Activated CD4-positive, alpha-beta memory T cell treated with anti-CD3 and anti-CD28 coated beads, Interleukin-2, amount 10 ng/mL, durations not matched to agents 7 days and 5 days (primary cell): Measurements from ENCODE around the gene GAS6. TPM values are rescaled to one million over a fixed set of nuclear protein-coding genes. Genes with fewer than 3 reads are reported as not detected.
"Not testable (repeated sequence)": the region's sequence is repeated elsewhere in the genome, so short reads cannot be mapped to it uniquely, and the experiment has no call there.

Source experiments
- CTCF ChIA-PET: fragments of 350-600 bp; sonication (Branson Sonifier 250); formaldehyde crosslinking; loops from one replicate; lab custom pipeline; 2021; ENCODE audit warnings: antibody characterized with exemption, inconsistent platforms; lab: Charles Lee
- POLR2A ChIA-PET: fragments of 350-600 bp; sonication (Branson Sonifier 250); formaldehyde crosslinking; loops from one replicate; lab custom pipeline; 2021; ENCODE audit warnings: antibody characterized with exemption; lab: Charles Lee
- DNase-seq: peaks from one replicate; pipeline ENCODE4 v3.0.0-alpha.2; 2020
- H3K27ac Mint-ChIP-seq: one replicate; pipeline ENCODE4 v1.8.0; 2021; ENCODE audit warnings: mild to moderate bottlenecking, mixed read lengths
- H3K27me3 Mint-ChIP-seq: one replicate; pipeline ENCODE4 v1.8.0; 2021; ENCODE audit warnings: mixed read lengths
- H3K36me3 Mint-ChIP-seq: one replicate; pipeline ENCODE4 v1.8.0; 2021; ENCODE audit warnings: low read depth, mixed read lengths
- H3K4me1 Mint-ChIP-seq: one replicate; pipeline ENCODE4 v1.8.0; 2021; ENCODE audit warnings: mixed read lengths
- H3K4me3 Mint-ChIP-seq: one replicate; pipeline ENCODE4 v1.8.0; 2021; ENCODE audit warnings: mild to moderate bottlenecking, mixed read lengths
- H3K9me3 Mint-ChIP-seq: one replicate; pipeline ENCODE4 v1.8.0; 2021; ENCODE audit warnings: mixed read lengths
- total RNA-seq, 2 experiments: library from RNA; stranded (reverse); gene quantifications; one replicate each; pipeline ENCODE4 v1.2.3, GENCODE V29; 2021

The GAS6 gene
- total RNA-seq, 2 experiments from 2014 or later, result 1.3 to 1.8 TPM

DNA sequence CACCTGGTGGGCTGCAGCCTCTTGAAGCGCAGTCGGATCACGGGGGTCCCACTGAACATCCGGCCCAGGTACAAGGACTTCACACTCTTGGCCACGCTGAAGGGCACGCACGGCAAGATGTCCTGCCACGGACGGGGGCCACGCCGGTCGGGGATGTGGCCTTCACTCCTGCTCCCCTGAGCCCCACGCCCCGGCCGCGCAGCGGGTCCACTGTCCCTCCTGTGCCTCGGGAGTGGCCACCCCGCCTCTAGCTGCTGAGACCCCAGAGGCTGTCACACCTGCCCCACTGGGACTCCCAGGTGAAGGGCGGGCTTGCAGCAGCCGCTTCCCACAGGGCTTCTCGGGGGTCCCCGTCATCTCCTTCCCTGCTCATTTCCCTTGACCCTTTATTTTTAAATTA lies 31.2 kb downstream of the GAS6 start:
- ChIA-PET POLR2A (no interaction called here), CTCF (no interaction called here)
- Mint-ChIP-seq H3K36me3 (no peaks in the 10 kb centered on the region), H3K4me1 (peaks cover 8% of the 10 kb centered on the region), H3K9me3 (no peaks in the 10 kb centered on the region), H3K4me3 (no peak overlapping the region), H3K27ac (no peak overlapping the region), H3K27me3 (no peaks in the 10 kb centered on the region)
- no peak for DNase-seq

DNA sequence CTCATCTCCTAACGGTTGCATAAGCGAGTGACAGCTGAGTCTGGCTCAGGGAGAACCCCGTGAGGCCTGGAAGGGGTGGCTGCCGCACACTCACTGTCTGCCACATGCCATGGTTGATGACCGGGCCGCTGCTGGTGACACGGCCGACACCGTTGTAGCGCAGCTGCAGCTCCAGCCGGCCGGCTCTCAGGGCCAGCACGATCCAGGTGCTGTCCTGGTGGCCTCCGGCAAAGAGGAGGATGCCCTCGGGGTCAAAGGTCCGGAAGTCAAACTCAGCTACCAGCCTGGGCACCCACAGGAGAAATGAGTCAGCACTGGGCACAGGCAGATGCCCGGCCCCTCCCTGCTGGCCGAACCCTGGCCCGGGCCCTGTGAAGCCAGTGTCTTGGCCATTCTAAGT lies 31.7 kb downstream of the GAS6 start:
- H3K36me3 Mint-ChIP-seq, result no peaks in the 10 kb centered on the region
- no peak overlapping the region for H3K27ac Mint-ChIP-seq
- no peak for DNase-seq
- peaks cover 6% of the 10 kb centered on the region for H3K4me1 Mint-ChIP-seq
- H3K27me3 Mint-ChIP-seq, result no peaks in the 10 kb centered on the region
- POLR2A ChIA-PET, result no interaction called here
- H3K4me3 Mint-ChIP-seq, result no peak overlapping the region
- CTCF ChIA-PET, result no interaction called here
- no peaks in the 10 kb centered on the region for H3K9me3 Mint-ChIP-seq

DNA sequence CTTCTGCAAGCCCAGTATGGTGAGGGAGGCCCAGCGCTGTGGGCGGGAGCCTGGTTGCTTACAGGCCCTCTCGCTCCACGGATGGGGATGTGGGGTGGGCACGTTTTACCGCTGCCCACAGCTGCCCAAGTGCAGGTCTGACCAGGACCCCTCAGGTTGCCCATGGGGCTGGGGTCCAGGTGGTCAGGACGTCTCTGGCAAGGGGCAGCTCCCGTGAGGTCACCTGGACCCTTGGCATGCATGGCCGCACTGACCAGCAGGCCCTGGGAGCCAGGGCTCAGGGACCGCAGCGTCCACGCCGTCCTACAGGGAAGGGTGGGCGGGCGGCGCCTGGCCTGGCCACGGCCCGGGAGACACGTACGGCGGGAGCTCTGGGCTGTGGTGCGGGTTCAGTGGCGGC lies 32.8 kb downstream of the GAS6 start:
- POLR2A ChIA-PET, result no interaction called here
- H3K27me3 Mint-ChIP-seq, result no peaks in the 10 kb centered on the region
- DNase-seq, result no peak
- H3K9me3 Mint-ChIP-seq, result no peaks in the 10 kb centered on the region
- CTCF ChIA-PET, result no interaction called here
- H3K36me3 Mint-ChIP-seq, result no peaks in the 10 kb centered on the region
- no peak overlapping the region for H3K4me3 Mint-ChIP-seq
- H3K4me1 Mint-ChIP-seq, result peaks cover 3% of the 10 kb centered on the region
- no peak overlapping the region for H3K27ac Mint-ChIP-seq

DNA sequence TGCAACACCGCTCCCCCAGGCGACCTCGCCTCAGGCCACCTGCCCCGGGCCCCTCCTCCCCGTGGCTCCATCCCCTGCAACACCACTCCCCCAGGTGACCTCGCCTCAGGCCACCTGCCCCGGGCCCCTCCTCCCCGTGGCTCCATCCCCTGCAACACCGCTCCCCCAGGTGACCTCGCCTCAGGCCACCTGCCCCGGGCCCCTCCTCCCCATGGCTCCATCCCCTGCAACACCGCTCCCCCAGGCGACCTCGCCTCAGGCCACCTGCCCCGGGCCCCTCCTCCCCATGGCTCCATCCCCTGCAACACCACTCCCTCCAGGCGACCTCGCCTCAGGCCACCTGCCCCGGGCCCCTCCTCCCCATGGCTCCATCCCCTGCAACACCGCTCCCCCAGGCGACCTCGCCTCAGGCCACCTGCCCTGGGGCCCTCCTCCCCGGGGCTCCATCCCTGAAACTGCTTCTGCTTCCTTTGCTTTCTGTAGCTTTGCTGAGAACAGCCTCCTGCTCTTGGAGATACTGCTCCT lies 33.4 kb downstream of the GAS6 start:
- DNase-seq, CTCF ChIA-PET, H3K4me3 Mint-ChIP-seq, H3K27me3 Mint-ChIP-seq, H3K9me3 Mint-ChIP-seq, POLR2A ChIA-PET, H3K4me1 Mint-ChIP-seq, H3K36me3 Mint-ChIP-seq, H3K27ac Mint-ChIP-seq: not testable (repeated sequence)

DNA sequence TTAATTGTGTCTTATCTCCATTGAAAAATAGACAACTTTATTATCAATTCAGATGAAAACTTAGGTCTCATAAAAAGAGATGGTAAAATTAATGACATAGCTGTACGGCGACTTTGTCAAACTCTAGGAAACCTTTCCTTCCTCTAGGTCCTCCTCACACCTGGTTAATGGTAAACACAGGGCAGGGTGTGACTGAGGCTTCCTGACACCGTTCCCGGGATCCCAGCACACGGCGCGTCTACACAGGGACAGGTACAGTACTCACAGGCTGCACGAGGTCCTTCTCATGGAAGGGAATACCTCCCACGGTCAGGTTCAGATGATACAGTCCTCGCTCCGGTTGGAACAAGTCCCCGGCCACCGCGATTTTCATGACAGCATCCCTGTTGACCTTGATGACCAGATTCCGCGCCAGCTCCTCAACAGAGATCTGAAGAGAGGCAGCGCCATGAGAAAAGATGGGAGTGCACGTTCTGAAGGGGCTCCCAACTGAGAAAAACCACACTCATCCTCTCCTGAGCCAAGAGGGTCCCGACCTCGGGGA lies 35.5 kb downstream of the GAS6 start:
- no peaks in the 10 kb centered on the region for H3K27me3 Mint-ChIP-seq
- H3K4me1 Mint-ChIP-seq, result no peaks in the 10 kb centered on the region

DNA sequence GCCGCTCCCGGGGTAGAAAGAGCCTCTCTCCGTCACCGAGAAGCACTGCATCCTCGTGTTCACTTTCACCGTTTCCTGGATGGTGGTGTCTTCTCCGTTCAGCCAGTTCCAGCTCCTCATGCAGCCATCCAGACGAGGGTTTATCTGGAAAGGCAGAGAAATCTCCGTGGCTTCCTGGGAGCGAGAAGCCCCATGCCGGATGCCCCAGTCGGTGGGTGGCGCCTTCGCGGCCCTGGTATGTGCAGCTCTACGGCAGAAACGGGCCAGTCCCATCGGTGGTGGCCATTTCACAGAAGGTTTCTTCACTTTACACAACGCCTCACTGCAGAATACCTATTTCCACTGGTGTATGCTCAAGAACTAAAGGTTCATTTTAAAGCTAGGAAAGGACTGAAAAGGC lies 36.9 kb downstream of the GAS6 start:
- Mint-ChIP-seq H3K4me1 (no peaks in the 10 kb centered on the region), H3K27ac (no peak overlapping the region), H3K4me3 (no peak overlapping the region), H3K27me3 (no peaks in the 10 kb centered on the region), H3K9me3 (no peaks in the 10 kb centered on the region), H3K36me3 (peaks cover 3% of the 10 kb centered on the region)
- DNase-seq, result no peak
- ChIA-PET POLR2A (no interaction called here), CTCF (no interaction called here)

More for the DNA sequence above, 35.5 kb downstream of the GAS6 start:
- Mint-ChIP-seq H3K27ac (no peak overlapping the region), H3K4me3 (no peak overlapping the region), H3K36me3 (peaks cover 1% of the 10 kb centered on the region), H3K9me3 (no peaks in the 10 kb centered on the region)
- POLR2A ChIA-PET, result no interaction called here
- CTCF ChIA-PET, result no interaction called here
- DNase-seq, result no peak

DNA sequence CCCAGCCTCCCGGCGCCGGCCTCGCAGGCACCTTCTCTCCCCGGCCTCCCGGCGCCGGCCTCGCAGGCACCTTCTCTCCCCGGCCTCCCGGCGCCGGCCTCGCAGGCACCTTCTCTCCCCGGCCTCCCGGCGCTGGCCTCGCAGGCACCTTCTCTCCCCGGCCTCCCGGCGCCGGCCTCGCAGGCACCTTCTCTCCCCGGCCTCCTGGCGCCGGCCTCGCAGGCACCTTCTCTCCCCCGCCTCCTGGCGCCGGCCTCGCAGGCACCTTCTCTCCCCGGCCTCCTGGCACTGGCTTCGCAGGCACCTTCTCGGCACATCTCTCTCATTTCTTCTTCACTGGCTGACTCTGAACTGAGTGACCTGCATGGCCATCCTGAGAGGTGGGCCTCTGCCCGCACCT lies 37.4 kb downstream of the GAS6 start:
- POLR2A ChIA-PET, H3K4me3 Mint-ChIP-seq, H3K4me1 Mint-ChIP-seq, H3K27me3 Mint-ChIP-seq, H3K9me3 Mint-ChIP-seq, H3K36me3 Mint-ChIP-seq, CTCF ChIA-PET, DNase-seq, H3K27ac Mint-ChIP-seq: not testable (repeated sequence)

DNA sequence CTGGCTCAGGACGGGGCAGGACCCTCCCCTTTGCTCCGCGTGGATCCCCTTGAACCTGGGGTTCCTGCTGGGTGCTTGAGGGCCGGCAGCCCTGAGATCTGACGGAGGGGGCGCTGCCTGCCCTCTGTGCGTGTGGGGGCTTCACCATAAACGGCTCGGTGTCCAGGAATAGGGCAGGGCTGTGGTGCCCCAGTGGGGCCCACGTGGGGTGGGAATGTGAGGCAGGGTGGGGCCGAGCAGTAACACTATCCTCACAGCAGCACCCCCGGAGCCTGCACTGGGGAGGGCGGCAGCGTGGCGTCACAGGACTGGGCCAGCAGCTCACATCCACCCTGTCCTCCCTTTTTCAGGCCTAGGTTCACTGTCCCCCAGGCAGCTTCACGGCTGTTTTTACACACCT lies 38.0 kb downstream of the GAS6 start:
- no peak for DNase-seq
- H3K9me3 Mint-ChIP-seq, result no peaks in the 10 kb centered on the region
- no peak overlapping the region for H3K4me3 Mint-ChIP-seq
- H3K27me3 Mint-ChIP-seq, result no peaks in the 10 kb centered on the region
- ChIA-PET POLR2A (no interaction called here), CTCF (no interaction called here)
- H3K36me3 Mint-ChIP-seq, result peaks cover 3% of the 10 kb centered on the region
- H3K27ac Mint-ChIP-seq, result no peak overlapping the region
- no peaks in the 10 kb centered on the region for H3K4me1 Mint-ChIP-seq

DNA sequence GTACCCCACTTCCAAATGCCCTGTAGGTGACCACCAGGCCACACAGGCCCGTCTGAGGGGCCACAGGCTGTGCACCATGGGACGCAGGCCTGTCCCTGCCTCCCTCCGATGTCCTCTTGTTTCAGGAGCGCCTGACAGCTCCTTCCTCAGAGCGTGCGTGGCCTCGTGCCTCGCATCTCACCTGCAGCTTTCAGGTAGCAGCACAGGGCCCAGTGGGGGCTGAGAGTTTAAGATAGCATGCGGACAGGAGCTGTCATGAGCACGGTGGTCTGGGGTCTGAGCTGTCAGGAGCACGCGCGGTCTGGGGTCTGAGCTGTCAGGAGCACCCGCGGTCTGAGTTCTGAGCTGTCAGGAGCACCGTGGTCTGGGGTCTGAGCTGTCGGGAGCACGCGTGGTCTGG lies 40.1 kb downstream of the GAS6 start:
- Mint-ChIP-seq H3K27me3 (no peaks in the 10 kb centered on the region), H3K4me3 (no peak overlapping the region), H3K36me3 (peaks cover 3% of the 10 kb centered on the region), H3K9me3 (no peaks in the 10 kb centered on the region), H3K4me1 (no peaks in the 10 kb centered on the region), H3K27ac (no peak overlapping the region)
- no peak for DNase-seq
- POLR2A ChIA-PET, result no interaction called here
- CTCF ChIA-PET, result interaction anchor here (0.9 kb wide), 1 partner anchor 123 kb away, joined by 3 read pairs; no protein-coding TSS in a partner anchor

DNA sequence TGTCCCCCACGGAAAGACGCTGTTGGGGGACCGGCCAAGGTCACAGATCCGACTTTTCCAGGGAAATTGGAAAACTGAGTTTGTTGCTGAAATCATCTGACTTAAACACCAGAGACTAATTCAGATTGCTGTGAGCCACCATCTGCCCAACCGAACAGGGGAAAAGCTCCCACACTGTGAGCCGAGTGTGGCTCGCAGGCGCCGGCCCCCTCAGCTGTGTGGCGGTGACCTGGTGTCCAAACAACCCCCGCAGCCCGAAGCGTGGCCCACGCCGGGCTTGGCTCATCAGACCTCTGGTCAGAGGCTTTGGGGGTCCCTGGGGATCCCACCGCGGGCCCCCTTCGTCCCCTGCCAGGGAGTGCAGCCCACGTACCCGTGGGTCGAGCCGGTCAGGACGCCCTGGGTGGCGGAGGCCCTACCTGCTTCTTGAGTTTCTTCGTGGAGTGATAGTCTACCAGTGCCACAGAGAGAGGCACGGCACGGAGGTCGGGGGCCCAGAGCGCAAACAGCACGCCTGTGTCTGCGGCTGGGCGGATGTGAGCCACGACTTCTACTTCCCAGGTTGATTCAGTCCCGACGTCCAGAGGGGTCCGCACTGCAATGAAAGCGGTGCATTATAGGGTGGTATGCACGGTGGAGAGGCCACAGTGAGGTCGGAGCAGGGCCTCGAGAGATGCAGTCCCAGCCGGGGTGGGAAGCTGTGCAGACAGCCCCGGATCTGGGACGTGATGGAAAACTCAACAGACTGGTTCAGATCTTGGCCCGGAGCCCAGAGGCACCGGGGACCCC lies 40.7 kb downstream of the GAS6 start:
- Mint-ChIP-seq H3K27ac (no peak overlapping the region), H3K4me3 (no peak overlapping the region), H3K4me1 (no peaks in the 10 kb centered on the region), H3K27me3 (no peaks in the 10 kb centered on the region), H3K9me3 (no peaks in the 10 kb centered on the region), H3K36me3 (peaks cover 3% of the 10 kb centered on the region)
- DNase-seq, result no peak
- ChIA-PET POLR2A (no interaction called here), CTCF (interaction anchor here (0.9 kb wide), 1 partner anchor 124 kb away, joined by 3 read pairs; no protein-coding TSS in a partner anchor)

DNA sequence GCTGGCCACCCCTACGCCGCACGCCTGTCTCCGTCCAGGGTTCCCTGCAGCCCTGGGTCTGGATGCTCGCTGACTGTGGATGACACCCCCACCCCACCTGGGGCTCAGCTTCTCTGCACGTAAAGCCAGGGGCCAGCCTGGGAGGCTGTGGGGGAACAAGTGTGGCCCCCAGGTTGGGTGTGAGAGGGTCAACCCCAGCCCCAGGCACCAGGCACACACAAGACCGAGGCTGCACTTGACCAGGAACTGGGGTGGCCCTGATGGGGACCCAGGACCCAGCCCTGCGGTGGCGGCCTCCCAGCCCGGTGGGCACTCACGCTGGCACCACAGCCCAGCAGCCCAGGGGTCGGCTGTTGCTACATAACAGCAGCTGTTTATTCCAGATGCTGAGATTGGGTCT lies 41.6 kb downstream of the GAS6 start:
- Mint-ChIP-seq H3K36me3 (peaks cover 3% of the 10 kb centered on the region), H3K9me3 (no peaks in the 10 kb centered on the region), H3K4me3 (no peak overlapping the region), H3K27me3 (no peaks in the 10 kb centered on the region), H3K27ac (no peak overlapping the region), H3K4me1 (peaks cover 3% of the 10 kb centered on the region)
- POLR2A ChIA-PET, result no interaction called here
- no peak for DNase-seq
- CTCF ChIA-PET, result no interaction called here

DNA sequence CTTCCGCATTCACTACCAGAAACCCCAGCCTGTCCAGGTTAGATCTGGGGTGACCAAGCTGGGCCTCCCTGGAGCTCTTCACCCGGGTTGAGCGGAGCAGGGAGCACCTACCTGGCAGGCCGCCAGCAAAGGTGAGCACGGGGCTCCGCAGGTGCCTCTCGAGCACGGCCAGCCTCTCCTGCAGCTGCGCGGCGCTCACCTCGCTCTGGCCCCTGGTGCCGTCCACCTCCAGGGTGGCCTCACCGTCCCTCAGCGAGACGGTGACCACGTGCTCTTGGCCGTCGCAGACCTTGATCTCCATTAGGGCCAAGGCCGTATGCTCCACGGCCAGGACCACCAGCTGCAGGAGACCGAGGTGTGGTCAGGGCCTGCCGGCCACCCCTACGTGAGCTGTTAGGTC lies 42.0 kb downstream of the GAS6 start:
- H3K4me1 Mint-ChIP-seq, result peaks cover 5% of the 10 kb centered on the region
- POLR2A ChIA-PET, result no interaction called here
- H3K36me3 Mint-ChIP-seq, result peaks cover 3% of the 10 kb centered on the region
- no peak for DNase-seq
- no peaks in the 10 kb centered on the region for H3K9me3 Mint-ChIP-seq
- H3K27me3 Mint-ChIP-seq, result no peaks in the 10 kb centered on the region
- no peak overlapping the region for H3K27ac Mint-ChIP-seq
- no peak overlapping the region for H3K4me3 Mint-ChIP-seq
- CTCF ChIA-PET, result no interaction called here

DNA sequence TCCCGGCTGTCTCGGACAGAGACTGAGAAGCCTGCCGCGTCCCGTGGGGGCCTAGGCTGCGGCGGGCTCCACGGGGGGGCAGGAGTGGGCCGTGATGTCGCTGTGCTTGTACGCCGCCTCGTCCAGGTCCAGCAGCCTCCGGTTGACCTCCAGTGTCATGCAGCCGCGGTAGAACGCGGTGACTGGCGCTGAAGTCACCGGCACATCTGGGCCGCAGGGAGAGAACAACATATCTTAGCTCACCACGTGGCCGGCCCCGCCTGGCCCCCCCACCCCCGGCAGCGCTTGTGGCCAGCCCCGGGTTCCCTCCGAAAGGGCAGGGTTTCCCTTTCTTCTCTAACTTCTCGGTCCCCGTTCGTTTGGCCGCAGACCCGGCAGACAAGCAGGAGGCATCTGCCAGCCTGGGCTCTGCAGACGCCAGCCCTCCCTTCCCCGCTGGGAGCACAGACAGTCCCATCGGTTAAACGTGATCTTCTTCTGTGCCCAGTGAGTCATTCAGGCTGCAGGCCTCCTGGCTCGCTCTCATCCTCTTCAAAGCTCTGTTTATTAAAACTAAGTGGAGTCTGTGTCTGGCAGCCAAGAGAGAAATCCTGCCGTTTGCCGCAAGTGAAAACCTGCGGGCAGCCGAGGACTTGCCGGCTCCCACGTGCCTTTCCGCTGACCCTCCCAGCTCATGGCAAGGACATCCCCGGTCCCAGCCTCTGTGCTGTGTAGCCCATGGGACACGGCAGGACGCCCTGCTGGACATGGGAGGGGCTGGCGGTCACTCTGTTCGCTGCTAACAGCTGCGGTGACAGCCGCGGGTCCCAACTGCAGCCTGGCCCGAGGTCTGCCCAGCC lies 42.8 kb downstream of the GAS6 start:
- ChIA-PET POLR2A (no interaction called here), CTCF (no interaction called here)
- H3K9me3 Mint-ChIP-seq, result no peaks in the 10 kb centered on the region
- H3K4me3 Mint-ChIP-seq, result no peak overlapping the region
- no peaks in the 10 kb centered on the region for H3K27me3 Mint-ChIP-seq
- H3K4me1 Mint-ChIP-seq, result peaks cover 13% of the 10 kb centered on the region
- DNase-seq, result no peak
- H3K27ac Mint-ChIP-seq, result no peak overlapping the region
- peaks cover 3% of the 10 kb centered on the region for H3K36me3 Mint-ChIP-seq
